Small intestine (tissue), 7 donors: ENCODE results near the gene DYNC1H1. TPM values are rescaled to one million over a fixed set of nuclear protein-coding genes. Genes with fewer than 3 reads are reported as not detected.

Source experiments
- DNase-seq, 2 donors: peaks; one replicate each; pipeline versions ENCODE4 v3.0.0 to v3.0.0-alpha.2; 2013
- FAIRE-seq: peaks from 2 replicates; lab custom pipeline; 2012; peaks lifted over from hg19 to GRCh38; lab: Jason Lieb, UNC
- H3K27ac ChIP-seq, 3 donors: one replicate each; pipeline ENCODE4 v1.5.1; 2013; ENCODE audit warnings: low read length in 2 of 3, mild to moderate bottlenecking in 2 of 3, control low read depth in 1 of 3, inconsistent platforms in 1 of 3, low read depth in 1 of 3, moderate library complexity in 1 of 3
- H3K27me3 ChIP-seq, 3 donors: one replicate each; pipeline ENCODE4 v1.6.1; 2013; ENCODE audit warnings: low read length in 3 of 3, inconsistent platforms in 1 of 3; ENCODE audit not compliant: control insufficient read depth in 3 of 3, insufficient read depth in 3 of 3
- H3K36me3 ChIP-seq, 3 donors: one replicate each; pipeline ENCODE4 v1.6.1; 2013; ENCODE audit warnings: low read length in 3 of 3, inconsistent platforms in 1 of 3, low read depth in 1 of 3, mild to moderate bottlenecking in 1 of 3, moderate library complexity in 1 of 3; ENCODE audit not compliant: control insufficient read depth in 3 of 3, insufficient read depth in 2 of 3
- H3K4me1 ChIP-seq, 3 donors: one replicate each; pipeline ENCODE4 v1.6.1; 2013; ENCODE audit warnings: low read length in 2 of 3, inconsistent platforms in 1 of 3, low read depth in 1 of 3, mild to moderate bottlenecking in 1 of 3, moderate library complexity in 1 of 3; ENCODE audit not compliant: control insufficient read depth in 3 of 3, insufficient read depth in 2 of 3
- H3K4me3 ChIP-seq, 3 donors: one replicate each; pipeline ENCODE4 v1.5.1; 2013; ENCODE audit warnings: low read length in 3 of 3, control low read depth in 1 of 3, inconsistent platforms in 1 of 3, low read depth in 1 of 3, mild to moderate bottlenecking in 1 of 3, moderate library complexity in 1 of 3
- H3K9me3 ChIP-seq, 2 donors: one replicate each; pipeline ENCODE4 v1.6.1; 2013; ENCODE audit warnings: low read depth in 1 of 2, low read length in 1 of 2; ENCODE audit not compliant: control insufficient read depth in 2 of 2, insufficient read depth in 1 of 2
- WGBS, 3 donors: extraction: QIAGEN DNeasy Blood & Tissue Kit; methylation state at CpG; one replicate each; pipeline ENCODE4 v1.1.7; 2013; 5-methylcytosine and 5-hydroxymethylcytosine counted together
- polyA plus RNA-seq, 4 donors: library from polyadenylated mRNA; stranded (reverse) in 3 of 4; unstranded in 1 of 4; fragments of 200-250 nt in 3 of 4; fragments of 120-200 nt in 1 of 4; gene quantifications; one replicate each; pipeline versions ENCODE4 v1.2.1 to v1.2.3, GENCODE V29; 2013
- donor health status: healthy with polysubstance abuse.
- donor health status: control.
- donor health status: control.
- donor health status: Bipolar disorder and iron deficiency.
- donor health status: healthy.

Gene DYNC1H1
- polyA plus RNA-seq, 4 donors, result 74.3 to 248 (median 116) TPM

DNA sequence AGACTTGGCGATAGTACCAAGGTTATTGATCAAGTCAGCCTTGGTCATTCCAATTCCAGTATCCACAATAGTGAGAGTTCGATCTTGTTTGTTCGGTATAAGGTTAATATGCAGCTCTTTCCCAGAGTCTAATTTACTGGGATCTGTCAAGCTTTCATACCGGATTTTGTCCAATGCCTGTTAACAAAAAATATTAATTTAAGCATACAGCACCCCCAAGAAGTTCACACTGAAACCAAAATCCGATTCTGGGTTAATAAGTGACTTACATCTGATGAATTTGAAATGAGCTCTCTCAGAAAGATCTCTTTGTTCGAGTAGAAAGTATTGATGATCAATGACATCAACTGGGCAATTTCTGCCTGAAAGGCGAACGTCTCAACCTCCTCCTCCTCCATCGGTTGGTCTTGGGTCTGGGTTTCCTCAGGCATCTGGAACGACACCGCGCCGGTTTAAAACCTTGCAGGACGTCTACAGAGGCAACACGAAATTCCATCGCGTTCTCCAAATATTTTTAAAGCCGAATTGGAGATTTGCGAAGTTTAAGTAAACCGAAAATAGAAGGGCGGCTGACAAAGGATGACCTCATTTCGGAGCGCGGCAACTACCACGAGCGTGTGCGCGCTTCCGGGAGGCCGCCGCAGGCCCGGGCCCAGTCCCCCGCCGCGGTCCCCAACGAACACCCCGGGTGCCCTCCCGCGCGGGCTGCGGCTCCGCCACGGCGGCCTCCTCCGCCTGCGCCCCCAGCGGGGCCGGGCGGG, 121.8 kb downstream of the DYNC1H1 start:
- no peaks in the 10 kb centered on the region for H3K9me3 ChIP-seq
- H3K36me3 ChIP-seq, result peaks cover 8 to 14% (median 9%) of the 10 kb centered on the region in 3 donors
- no peak for FAIRE-seq
- WGBS, 3 donors, result 0 to 1% (median 0%) methylated on average over 33 to 49 of the region's 49 CpGs
- peak overlapping the region; percentile 76 to 97 (median 88) for H3K4me3 ChIP-seq
- peak overlapping the region; percentile 90 to 97 (median 97) for H3K27ac ChIP-seq
- H3K4me1 ChIP-seq, result peaks cover 3 to 21% (median 5%) of the 10 kb centered on the region in 3 donors
- DNase-seq, result peak; percentile 64 to 79
- H3K27me3 ChIP-seq, result no peaks in the 10 kb centered on the region

DNA sequence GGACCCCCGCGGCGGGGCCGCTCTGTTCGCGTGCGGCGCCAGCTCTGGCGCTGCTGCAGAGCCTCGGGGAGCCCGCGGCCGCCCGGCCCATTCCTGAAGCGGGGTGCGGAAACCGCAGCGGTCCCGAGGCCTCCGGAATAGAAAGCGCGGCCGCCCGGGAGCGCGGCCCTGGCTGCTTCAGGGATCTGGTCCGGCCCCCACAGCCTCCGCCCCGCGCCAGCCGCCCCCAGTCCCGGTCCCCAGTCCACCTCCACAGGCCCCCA, 122.3 kb downstream of the DYNC1H1 start:
- WGBS, 3 donors, result 0 to 1% methylated on average over 30 to 32 of the region's 32 CpGs; no CpG with 5 or more reads in 1 of the 3 donors
- Histone ChIP-seq H3K4me1 (peaks cover 3 to 21% (median 5%) of the 10 kb centered on the region in 3 donors), H3K4me3 (peak overlapping the region; percentile 76 to 97 (median 88)), H3K27ac (peak overlapping the region; percentile 90 to 97 (median 97)), H3K9me3 (no peaks in the 10 kb centered on the region), H3K27me3 (no peaks in the 10 kb centered on the region), H3K36me3 (peaks cover 5 to 14% (median 5%) of the 10 kb centered on the region in 3 donors)
- DNase-seq (no peak), FAIRE-seq (no peak)

DNA sequence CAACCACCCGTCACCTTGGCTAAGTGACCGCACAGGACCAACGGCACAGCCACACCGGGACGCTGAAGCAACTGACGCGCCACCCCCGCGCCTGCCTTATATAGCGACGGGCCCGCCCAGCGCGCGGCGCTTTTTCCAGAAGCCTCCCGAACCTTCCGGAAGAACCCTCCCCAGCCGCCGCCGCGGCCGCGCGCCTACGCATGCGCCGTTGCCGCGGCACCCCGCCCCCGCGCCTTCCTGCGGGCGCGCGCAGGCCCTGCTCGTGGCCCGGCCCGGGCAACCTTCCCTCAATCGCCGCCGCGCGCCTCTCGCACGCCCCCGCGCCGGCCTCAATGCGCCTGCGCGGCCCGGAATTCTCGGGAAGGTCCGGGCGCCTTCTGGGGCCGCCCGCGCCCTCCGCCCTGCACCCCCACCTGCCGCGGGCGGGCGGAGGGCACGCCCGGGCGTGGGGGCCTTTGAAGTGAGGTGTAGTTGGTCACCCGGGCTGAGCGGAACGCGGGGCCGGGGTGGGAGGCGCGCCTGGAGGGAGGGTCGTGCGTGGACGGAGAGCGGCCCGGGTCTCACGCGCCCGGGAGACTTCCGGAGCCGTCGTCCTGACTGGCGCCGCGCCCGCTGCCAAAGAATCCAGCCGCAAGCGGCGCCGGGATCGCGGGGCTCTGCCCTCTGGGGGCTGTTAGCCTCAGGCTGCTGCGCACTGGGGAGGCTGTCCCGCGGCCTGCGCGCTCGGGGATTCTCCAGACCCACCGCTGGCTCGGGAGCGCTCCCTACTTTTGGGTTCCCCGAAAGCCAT, 122.8 kb downstream of the DYNC1H1 start, which contains the start of gene HSP90AA1:
Gene HSP90AA1, minus strand, starts transcription at position 73 of the 790 bp plus-strand sequence. CDS start 666 bp downstream, outside the sequence.
- no peak for FAIRE-seq
- WGBS, 3 donors, result 0 to 1% (median 1%) methylated on average over 57 to 106 of the region's 106 CpGs
- peaks cover 3 to 21% (median 5%) of the 10 kb centered on the region in 3 donors for H3K4me1 ChIP-seq
- H3K27ac ChIP-seq, result peak within 1 kb of the TSS; percentile 92 to 98 (median 97)
- peak; percentile 91 to 98 for DNase-seq
- H3K27me3 ChIP-seq, result no peaks in the 10 kb centered on the region
- no peaks in the 10 kb centered on the region for H3K9me3 ChIP-seq
- H3K36me3 ChIP-seq, result peaks cover 5 to 14% (median 5%) of the 10 kb centered on the region in 3 donors
- peak within 1 kb of the TSS; percentile 76 to 97 (median 88) for H3K4me3 ChIP-seq

DNA sequence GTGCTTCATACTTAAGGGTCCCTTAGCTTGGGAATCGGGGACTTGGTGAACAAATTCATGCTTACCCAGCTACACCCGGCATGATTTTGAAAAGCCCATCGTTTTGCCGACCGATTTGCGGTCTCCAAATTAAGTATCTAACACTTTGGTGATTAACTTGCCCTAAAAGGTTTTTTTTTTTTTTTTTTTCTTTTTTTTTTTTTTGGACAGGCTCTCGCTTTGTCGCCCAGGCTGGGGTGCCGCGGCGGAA, 123.3 kb downstream of the DYNC1H1 start:
- Histone ChIP-seq H3K4me3 (peak overlapping the region; percentile 71 to 97 (median 88)), H3K27ac (peak overlapping the region; percentile 92 to 98 (median 96)), H3K9me3 (no peaks in the 10 kb centered on the region), H3K27me3 (no peaks in the 10 kb centered on the region), H3K4me1 (peaks cover 3 to 21% (median 5%) of the 10 kb centered on the region in 3 donors), H3K36me3 (peaks cover 5 to 11% (median 5%) of the 10 kb centered on the region in 3 donors)
- FAIRE-seq (no peak), DNase-seq (no peak)
- 2 to 6% (median 3%) methylated on average over 11 of the region's 11 CpGs for WGBS, 3 donors

DNA sequence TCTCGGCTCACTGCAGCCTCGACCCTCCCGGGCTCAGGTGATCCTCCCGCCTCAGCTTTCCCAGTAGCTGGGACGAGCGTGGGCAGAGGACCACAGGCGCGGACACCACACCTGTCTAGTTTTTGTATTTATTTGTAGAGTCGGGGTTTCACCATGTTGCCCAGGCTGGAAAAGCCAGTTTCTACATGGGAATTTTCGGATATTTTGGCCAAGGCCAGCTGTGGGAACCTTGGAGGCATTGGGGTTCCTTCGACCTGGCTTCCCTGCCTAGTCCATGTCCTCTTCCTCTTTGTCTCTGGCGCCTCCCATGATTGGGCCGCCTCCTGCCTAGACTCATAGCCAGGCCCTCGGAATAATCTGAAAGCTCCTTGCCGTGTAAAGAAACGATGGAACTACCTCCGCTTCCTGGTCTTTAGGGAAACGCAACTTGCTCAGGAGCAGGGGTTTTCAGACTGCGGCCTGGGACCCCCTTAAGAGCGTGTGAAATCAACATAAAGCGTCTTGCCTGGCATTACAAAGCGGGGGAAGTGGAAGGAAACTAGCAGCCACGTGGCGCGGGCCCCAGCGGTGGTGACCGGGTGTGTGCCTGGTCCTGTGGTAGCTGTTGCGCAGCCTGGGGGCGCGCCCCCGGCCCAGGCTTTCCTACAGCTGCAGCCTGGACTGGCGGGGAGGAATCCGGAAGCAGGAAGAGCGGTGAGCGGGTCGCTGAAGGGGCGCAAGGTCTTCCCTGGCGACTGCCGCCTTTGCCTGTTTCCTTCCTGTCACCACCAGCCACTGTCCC, 123.8 kb downstream of the DYNC1H1 start:
- FAIRE-seq, result no peak
- H3K4me3 ChIP-seq, result peak overlapping the region in 2 of 3 donors; percentile 71 to 88

DNA sequence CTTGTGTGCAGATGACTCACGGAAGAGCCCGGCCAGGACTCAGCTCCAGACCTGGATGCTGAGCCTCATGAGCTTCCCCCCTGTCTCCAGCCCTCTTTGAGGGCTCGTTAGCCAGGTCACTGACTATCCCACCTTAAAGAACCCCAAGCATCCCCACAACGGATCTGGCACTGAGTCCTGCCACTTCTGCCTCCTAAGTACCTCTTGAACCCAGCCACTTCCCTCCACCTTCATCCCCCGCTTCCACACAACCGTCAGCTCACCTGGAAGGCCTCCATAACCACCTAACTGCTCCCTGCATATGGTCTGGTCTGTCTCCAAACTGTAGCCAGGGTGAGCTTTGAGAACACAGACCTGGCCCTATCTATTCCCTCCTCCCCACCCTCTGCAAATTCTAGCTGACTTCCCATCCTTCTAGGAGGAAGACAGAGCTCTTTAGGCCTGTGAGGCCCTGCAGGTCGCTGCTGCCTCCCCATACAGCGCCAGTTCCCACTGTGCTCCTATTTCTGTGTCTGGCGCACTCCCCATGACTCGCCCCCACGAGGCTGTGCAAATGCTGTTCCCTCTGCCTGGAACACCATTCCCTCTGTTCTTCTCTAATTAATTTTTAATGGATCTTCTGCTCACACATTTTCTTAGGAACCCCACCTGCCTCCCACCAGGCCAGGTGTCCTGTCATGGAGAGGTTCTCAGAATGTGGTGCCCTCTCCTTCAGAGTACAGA, 125.4 kb downstream of the DYNC1H1 start:
- 88 to 92% (median 91%) methylated on average over 11 of the region's 11 CpGs for WGBS, 3 donors
- no peak for FAIRE-seq
- H3K4me3 ChIP-seq, result no peak overlapping the region
- H3K9me3 ChIP-seq, result no peaks in the 10 kb centered on the region
- peaks cover 2 to 9% (median 3%) of the 10 kb centered on the region in 3 donors for H3K4me1 ChIP-seq
- DNase-seq, result no peak
- H3K36me3 ChIP-seq, result peaks cover 2 to 4% (median 3%) of the 10 kb centered on the region in 3 donors
- H3K27me3 ChIP-seq, result no peaks in the 10 kb centered on the region
- H3K27ac ChIP-seq, result no peak overlapping the region

More for the DNA sequence above, 123.8 kb downstream of the DYNC1H1 start:
- WGBS, 3 donors, result 33 to 49% (median 35%) methylated on average over 36 to 39 of the region's 39 CpGs
- peak; percentile 59 to 68 for DNase-seq
- Histone ChIP-seq H3K27ac (peak overlapping the region; percentile 92 to 98 (median 96)), H3K9me3 (no peaks in the 10 kb centered on the region), H3K36me3 (peaks cover 5 to 9% (median 5%) of the 10 kb centered on the region in 3 donors), H3K27me3 (no peaks in the 10 kb centered on the region), H3K4me1 (peaks cover 3 to 19% (median 4%) of the 10 kb centered on the region in 3 donors)

DNA sequence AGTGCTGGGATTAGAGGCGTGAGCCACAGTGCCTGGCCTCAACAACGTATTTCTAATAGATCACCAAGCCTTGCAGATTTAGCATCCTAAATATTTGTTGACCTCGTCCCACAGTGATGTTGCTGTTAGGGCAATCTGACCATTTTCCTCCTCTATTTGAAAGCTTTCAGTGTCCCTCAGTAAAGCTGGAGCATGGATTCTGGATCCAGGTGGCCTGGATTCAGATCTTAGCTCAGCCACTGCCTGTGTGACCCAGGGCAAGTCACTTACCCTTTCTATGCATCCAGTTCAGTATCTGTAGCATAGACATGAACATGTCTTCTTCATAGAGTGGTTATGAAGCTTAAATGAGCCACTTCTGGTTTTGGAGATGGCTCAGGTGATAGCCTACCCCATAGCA, 126.3 kb downstream of the DYNC1H1 start:
- Histone ChIP-seq H3K36me3 (no peaks in the 10 kb centered on the region), H3K4me1 (peaks cover 0 to 9% (median 1%) of the 10 kb centered on the region in 3 donors), H3K4me3 (no peak overlapping the region), H3K9me3 (no peaks in the 10 kb centered on the region), H3K27ac (no peak overlapping the region), H3K27me3 (no peaks in the 10 kb centered on the region)
- no peak for FAIRE-seq
- WGBS, 3 donors, result 86 to 90% (median 89%) methylated on average over 3 of the region's 3 CpGs
- no peak for DNase-seq
